Stimulated activated CD4-positive, alpha-beta T cell treated with anti-CD3 and anti-CD28 coated beads, Interleukin-12 subunit alpha, Interleukin-12 subunit beta, amount 100 ng/mL, for 4 hours (primary cell): ENCODE measurements around the gene CAMTA1.
"Not testable (repeated sequence)": the region's sequence is repeated elsewhere in the genome, so short reads cannot be mapped to it uniquely, and the experiment has no call there.

Experiments
- DNase-seq: peaks from one replicate; pipeline ENCODE4 v3.0.0-alpha.2; 2020

The CAMTA1 gene, protein sequence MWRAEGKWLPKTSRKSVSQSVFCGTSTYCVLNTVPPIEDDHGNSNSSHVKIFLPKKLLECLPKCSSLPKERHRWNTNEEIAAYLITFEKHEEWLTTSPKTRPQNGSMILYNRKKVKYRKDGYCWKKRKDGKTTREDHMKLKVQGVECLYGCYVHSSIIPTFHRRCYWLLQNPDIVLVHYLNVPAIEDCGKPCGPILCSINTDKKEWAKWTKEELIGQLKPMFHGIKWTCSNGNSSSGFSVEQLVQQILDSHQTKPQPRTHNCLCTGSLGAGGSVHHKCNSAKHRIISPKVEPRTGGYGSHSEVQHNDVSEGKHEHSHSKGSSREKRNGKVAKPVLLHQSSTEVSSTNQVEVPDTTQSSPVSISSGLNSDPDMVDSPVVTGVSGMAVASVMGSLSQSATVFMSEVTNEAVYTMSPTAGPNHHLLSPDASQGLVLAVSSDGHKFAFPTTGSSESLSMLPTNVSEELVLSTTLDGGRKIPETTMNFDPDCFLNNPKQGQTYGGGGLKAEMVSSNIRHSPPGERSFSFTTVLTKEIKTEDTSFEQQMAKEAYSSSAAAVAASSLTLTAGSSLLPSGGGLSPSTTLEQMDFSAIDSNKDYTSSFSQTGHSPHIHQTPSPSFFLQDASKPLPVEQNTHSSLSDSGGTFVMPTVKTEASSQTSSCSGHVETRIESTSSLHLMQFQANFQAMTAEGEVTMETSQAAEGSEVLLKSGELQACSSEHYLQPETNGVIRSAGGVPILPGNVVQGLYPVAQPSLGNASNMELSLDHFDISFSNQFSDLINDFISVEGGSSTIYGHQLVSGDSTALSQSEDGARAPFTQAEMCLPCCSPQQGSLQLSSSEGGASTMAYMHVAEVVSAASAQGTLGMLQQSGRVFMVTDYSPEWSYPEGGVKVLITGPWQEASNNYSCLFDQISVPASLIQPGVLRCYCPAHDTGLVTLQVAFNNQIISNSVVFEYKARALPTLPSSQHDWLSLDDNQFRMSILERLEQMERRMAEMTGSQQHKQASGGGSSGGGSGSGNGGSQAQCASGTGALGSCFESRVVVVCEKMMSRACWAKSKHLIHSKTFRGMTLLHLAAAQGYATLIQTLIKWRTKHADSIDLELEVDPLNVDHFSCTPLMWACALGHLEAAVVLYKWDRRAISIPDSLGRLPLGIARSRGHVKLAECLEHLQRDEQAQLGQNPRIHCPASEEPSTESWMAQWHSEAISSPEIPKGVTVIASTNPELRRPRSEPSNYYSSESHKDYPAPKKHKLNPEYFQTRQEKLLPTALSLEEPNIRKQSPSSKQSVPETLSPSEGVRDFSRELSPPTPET (N-terminal part only)

DNA sequence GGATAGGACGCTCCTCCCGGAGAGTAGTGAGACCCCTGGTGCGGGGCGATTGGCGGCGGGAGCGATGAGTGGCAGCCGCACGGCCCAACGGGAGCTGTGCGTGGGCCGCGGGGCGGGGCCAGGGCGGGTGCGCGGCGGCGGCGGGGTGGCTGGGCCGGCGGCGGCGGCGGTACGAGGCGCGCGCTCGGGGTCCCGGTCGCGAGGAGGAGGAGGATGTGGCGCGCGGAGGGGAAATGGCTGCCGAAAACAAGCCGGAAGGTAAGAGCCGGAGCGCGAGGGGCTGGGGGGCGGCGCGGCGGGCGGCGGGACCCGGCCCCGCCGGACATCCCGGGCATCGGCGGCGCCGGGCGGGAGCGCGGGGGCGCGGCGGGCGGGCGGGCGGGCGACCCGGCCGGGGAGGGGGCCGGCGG, at the start of gene CAMTA1:
Gene CAMTA1 (plus strand): TSS at position 137 of the 410 bp plus-strand sequence. CDS start 77 bp downstream, at position 214.
- no peak for DNase-seq

DNA sequence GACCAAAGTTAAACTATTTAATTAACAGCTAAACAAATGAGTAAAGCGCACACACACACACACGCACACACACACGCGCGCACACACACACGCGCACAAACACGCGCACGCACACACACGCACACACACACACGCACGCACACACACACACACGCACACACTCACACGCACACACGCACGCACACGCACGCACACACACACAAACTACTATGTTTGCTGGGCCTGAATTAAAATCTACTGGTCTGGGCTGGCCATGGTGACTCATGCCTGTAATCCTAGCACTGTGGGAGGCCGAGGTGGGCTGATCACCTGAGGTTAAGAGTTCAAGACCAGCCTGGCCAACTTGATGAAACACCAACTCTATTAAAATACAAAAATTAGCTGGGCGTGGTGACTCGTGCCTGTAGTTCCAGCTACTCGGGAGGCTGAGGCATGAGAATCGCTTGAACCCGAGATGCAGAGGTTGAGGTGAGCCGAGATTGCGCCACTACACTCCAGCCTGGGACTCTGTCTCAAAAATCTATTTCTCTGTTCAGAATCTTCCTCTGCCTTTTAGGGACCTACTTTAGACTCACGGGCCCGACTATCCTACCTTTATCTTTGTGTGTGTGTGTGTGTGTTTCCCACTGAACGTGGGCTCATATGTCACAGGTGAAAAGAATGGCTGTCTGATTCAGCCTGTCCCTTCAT, 46.1 kb upstream of the CAMTA1 start:
- no peak for DNase-seq

DNA sequence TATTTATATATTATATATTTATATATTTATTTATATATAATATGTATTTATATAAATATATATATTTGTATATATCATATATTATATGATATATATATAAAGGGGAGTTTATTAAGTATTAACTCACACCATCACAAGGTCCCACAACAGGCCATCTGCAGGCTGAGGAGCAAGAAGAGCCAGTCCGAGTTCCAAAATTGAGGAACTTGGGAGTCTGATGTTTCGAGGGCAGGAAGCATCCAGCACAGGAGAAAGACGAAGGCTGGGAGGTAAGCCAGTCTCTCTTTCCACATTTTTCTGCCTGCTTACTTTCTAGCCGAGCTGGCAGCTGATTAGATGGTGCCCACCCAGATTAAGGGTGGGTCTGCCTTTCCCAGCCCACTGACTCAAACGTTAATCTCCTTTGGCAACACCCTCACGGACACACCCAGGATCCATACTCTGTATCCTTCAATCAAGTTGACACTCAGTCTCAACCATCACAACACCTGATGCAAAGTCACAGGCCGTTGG, 42.5 kb upstream of the CAMTA1 start:
- DNase-seq, result not testable (repeated sequence)

DNA sequence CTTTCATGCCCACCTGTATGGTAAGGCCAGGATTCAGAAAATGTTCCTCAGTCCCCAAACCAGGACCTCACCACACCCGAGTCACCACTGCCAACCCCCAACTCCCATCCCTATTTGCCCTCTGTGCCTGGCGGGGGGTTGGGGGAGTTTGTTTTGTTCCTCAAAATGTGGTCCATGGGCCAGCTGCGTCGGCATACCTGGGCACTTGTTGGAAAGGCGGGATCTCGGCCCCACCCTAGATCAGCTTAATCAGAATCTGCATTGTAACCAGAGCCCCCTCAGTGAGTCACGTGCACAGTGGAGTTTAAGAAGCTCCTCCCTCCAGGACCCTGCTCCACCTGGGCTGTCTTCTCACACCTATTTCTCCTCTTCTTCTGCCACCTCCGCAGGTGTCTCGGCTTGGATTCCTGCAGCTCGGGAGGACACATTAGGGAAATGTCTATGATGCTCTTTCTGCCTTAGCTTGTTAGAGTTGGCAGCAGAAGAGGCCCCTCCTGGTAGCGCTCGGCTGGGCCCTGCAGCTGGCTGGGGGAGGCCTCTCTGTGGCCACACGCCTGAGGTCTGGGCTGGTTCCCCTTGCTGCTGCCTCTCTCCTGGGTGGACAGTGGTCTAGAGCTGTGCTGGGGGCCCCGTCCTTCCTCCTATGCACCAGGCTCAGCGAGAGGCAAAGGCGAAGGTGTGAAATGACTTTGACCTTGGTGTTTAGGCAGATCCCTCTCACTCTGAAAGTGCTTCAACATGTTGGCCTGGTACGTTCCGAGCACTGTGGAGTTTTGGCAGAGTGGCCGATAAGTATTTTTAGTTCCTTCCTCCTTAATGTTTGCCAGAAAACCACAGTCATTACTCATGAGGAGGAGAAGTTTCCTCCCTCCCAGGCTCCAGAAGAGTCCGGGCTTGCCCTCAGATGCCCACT, 41.8 kb upstream of the CAMTA1 start:
- DNase-seq, result no peak

DNA sequence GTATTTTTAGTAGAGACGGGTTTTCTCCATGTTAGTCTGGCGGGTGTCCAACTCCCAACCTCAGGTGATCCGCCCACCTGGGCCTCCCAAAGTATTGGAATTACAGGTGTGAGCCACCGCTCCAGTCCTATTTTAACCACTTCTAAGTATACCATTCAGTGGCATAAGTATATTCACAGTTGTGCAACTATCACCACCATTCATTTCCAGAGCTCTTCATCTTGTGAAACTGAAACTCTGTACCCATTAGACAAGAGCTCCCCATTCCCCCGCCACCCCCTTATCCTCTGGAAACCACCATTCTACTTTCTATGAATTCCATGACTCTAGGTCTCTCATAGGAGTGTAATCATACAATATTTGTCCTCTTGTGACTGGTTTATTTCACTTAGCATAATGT, 40.2 kb upstream of the CAMTA1 start:
- DNase-seq, result no peak

DNA sequence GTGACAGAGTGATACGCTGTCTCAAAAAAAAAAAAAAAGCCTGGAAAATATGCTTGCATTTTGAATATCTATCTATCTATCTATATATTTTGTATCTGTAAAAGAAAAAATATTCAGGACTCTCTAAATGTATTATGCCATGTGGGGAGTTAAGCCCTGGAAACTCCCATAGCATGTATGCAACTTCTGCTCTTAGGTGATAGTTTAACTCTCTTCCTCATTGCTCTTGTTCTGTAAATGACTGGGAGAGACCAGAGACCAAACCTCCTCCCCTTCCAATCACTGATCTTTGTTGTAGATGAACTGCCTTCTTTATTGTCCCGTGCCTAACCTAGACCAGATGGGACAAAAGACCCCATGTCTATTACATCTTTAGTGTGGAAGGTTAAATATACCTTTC, 37.6 kb upstream of the CAMTA1 start:
- no peak for DNase-seq

DNA sequence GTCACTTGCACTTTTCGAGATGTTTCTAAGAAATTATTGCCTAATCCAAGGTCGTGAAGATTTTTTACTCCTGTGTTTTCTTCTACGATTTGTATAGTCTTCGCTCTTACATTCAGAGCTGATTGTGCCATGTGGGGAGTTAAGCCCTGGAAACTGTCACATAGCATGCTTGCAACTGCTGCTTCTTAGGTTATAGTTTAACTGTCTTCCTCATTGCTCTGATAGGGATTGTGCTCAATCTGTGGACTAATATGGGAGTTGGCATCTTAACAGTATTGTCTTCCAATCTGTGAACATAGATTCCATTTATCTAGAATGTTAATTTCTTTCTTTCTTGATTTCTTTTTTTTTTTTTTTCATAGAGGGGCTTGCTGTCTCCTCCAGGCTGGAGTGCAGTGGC, 34.8 kb upstream of the CAMTA1 start:
- DNase-seq, result no peak

DNA sequence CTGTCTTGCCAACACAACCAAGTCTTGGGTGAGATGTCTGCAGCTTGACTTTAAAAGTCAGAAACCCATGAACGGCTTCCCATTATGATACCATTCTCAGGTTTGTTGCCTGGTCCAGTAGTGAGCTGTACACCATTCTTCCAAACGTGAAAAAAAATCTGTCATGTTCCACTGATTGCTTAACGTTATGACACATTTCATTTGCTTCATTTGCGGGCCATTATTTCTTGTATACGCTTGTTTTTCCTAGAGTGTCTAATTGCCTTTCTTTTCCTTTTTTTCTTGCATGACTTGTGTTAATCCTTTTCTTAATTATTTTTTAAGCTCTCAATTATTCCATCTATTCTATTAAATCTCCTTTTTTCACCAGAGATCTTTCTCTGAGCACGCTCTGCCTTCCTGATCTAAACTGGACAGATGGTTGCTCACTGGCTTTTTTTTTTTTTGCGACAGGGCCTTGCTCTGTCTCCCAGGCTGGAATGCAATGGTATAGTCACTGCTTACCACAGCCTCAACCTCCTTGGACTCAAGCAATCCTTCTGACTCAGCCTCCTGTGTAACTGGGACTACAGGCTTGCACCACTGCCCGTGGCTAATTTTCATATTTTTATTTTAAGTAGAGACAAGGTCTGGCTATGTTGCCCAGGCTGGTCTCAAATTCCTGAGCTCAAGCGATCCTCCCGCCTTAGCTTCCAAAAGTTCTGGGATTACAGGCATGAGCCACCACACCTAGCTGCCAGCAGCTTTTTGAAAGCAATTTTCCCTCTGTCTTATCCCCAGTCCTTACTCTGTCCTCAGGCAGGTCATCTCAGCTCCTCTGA, 31.7 kb upstream of the CAMTA1 start:
- no peak for DNase-seq

DNA sequence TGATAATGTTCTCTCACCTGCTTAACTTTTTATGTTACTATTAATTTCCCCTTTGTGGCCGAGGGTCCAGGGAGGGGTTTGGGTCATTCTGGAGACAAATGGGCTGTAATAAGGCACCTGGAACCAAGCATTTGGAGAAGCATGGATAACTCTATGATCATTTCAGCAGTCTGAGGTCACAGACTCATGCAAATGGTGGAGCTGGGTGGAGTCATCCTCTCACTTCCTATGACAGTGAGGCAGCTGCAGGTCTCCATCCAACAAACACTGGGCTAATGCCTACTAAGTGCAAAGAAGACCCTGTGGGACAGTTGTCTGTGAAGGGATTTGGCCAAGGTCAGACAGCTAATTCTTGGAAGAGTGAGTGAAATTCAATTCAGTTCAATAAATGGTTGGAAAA, 28.8 kb upstream of the CAMTA1 start:
- DNase-seq, result no peak

DNA sequence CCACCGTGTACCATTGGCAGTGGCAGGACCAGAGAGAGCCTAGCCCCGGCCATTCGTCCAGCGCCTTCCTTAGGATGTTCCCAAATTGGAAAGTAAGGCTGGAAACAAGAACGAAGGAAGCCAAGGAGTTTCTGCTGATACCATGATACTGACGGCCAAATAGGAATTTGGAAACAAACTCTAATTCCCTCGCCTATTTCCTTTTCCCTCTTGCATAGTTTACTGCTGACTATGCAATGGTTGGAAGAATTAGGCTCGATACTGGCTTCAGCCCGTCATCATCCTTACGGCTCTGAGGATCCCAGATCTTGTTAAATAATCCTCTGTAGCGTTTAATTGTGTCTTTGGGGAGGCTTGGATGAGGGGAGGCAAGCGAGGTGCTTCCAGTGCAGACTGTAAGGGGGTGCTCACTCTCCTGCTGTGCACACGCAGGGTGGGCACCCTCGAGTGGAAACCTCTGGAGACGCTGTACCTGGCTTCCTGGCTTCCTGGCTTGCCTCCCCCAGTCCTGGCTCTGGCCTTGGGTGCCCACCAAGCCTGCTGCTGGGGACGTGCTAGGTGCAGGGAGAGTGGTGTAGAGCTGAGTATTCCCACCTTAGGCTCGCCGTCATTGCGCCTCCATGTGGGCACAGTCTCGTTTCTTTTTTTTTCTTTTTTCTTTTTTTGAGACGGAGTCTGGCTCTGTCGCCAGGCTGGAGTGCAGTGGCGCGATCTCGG, 27.4 kb upstream of the CAMTA1 start:
- DNase-seq, result no peak

DNA sequence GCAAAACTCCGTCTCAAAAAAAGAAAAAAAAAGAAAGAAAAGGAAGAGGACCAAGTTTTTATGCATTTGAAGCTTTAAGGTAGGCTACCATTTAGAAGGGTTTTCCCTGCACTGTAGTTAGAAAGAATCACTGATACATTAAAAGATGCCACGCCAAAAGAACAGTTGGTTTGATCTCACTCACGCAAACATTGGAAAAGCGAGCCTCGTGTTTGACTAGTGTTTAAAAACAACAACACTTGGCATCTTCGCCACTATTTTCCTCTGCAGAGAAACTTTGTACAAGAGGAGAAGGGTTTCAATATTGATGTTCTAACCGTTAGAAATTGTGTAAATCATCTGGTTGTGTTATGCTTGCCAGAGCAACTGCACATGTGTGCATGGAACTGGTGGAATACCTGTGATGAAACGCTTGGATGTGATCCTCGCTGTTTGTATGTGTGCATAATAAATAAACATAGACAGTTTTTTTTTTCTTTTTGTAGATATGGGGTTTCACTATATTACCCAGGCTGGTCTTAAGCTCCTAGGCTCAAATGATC, 24.0 kb upstream of the CAMTA1 start:
- no peak for DNase-seq

DNA sequence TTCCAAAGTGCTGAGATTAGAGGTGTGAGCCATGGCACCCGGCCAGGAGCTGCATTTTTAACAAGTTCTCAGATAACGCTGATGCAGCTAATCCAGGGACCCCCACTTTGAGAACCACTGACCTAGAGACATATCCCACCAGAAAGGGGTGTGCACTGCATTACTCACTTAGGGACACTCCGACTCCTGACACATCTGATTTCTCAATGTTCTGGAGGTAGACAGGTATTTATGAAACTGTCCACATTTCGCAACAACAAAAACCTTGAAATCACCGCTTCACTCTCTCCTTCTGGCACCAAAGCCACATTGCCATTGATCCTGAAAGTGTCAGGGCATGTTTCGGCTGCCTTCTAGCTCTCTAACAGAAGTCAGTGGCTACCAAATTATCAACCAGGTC, 23.2 kb upstream of the CAMTA1 start:
- no peak for DNase-seq

DNA sequence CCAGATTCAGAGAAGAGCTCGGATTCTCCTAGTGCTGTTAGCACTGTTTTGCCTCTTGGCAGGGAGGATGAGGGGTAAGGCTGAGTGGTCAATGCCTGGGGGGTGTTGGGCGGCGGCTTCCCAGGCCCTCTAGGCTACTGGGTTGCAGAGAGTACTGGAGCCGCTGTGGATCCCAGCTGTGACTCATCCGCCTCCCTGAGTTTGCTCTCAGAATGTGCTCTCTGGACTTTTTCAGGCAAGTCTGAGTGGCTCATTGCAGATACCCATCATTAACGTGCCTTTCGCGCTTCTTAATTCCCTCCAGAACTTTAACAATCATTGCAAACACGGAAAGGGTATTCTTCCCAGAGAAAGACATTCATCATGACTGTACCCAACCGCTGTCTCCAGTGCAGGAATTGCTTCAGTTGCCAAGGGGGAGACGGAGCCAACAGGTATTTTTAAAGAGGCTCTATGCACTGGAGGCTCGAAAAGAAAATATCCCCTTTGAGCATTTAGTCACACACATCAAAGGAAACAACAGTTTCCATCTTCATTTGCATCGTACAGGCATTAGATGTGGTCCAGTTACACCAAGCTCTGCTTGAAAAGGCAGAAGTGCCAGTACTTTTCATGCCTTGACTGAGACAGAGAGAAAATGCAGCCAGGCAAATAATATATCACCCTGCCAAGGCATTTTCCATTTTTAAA, 14.4 kb upstream of the CAMTA1 start:
- no peak for DNase-seq

DNA sequence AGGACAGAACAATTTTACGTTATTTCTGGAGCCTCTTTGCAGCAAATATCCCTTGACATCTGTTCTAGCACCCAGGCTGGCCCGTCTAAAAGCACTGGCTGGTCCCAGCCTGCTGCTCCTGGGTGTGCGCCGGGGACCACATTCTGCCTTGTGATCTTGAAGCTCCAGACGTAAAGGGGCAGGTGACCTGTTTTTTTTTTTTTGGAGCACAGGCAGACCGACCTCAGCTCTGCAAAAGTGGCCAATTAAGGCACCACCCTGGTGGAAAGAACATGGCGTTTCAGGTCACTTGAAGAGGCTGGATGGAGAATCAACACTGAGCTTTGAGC, 13.8 kb upstream of the CAMTA1 start:
- no peak for DNase-seq

DNA sequence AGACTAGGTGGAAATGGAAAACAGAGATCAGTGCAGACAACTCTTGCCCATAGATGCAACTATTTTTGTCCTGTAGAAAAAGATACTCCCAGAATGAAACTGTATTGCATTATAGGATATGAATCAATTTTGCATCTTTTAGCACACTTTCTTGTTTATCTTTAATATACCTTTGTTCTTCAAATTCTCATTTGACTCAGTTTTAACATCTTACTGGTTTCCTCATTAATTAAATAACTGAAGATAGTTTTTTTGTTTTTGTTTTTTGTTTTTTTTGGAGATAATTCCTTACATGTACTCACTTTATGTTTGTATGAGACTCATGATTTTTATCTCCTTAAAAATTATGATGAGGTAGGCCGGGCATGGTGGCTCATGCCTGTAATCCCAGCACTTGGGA, 10.9 kb upstream of the CAMTA1 start:
- DNase-seq, result no peak

DNA sequence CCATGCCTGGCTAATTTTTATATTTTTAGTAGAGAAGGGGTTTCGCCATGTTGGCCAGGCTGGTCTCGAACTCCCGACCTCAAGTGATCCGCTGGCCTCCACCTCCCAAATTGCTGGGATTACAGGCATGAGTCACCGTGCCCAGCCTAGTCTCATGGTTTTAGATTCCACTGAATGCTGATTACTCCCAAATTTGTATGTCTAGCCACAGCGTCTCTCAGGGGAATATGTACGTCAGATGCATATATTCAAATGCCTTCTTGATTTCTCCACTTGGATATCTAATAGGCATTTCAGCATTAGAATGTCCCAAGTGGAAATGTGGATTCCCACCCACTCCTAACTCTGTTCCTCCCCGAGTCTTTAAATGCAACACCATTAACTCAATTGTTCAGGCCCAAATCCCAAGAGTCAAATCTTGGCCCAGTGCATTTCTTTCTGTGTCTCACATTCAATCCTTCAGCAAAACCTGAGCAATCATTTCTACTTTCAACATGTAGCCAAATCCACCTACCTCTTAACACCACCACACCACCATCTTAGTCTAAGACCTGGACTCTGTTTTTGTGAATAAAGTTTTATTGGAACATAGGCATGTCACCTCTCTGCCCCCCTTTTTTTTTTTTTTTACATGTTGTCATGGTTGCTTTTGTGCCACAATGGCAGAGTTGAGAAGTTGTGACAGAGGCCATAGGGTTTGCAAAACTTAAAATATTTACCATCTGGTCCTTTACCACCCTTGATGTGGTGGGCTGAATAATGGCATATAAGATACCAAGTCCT, 9.8 kb upstream of the CAMTA1 start:
- no peak for DNase-seq

DNA sequence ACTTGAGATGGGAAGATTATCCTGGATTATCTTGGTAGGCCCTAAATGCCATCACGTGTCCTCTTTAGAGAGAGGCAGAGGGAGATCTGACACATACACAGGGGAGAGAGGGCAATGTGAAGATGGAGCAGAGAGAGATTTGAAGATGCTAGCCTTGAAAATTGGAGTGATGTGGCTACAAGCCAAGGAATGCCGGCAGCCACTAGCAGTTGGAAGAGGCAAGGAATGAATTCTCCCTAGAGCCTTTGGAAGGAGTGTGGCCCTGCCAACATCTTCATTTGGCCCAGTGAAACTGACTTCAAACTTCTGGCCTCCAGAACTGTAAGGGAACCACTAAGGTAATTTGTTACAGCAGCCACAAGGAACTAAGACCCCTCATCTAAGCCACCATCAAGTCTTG, 8.9 kb upstream of the CAMTA1 start:
- no peak for DNase-seq

DNA sequence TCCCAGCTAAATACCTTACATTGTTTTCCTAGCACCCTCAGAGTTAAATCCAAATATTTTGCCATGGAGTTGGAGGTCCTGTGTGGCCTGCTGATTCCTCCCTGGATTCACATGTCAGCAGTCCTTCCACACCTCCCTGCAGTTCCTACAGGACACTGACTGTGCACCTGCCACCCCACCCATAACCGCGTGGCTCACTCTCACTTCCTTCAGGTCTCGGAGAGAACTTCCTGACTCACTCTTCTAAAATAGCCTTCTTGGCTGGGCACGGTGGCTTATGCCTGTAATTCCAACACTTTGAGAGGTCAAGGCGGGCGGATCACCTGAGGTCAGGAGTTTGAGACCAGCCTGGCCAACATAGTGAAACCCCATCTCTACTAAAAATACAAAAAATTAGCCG, 8.4 kb upstream of the CAMTA1 start:
- no peak for DNase-seq
